Suprapubic skin (tissue), 4 donors: ENCODE results near the gene SYT8. TPM values are rescaled to one million over a fixed set of nuclear protein-coding genes. Genes with fewer than 3 reads are reported as not detected.

Source experiments
- DNase-seq, 2 donors: peaks; one replicate each; pipeline ENCODE4 v3.0.0-alpha.2; 2019; ENCODE audit warnings: low spot score in 2 of 2
- H3K27ac ChIP-seq: fragments of 200-600 bp; sonication (generic); one replicate; pipeline ENCODE4 v1.5.1; 2019
- H3K27me3 ChIP-seq: fragments of 200-600 bp; sonication (generic); one replicate; pipeline ENCODE4 v1.5.1; 2019
- H3K36me3 ChIP-seq: fragments of 200-600 bp; sonication (generic); one replicate; pipeline ENCODE4 v1.5.1; 2019
- H3K4me1 ChIP-seq: fragments of 200-600 bp; sonication (generic); one replicate; pipeline ENCODE4 v1.5.1; 2019
- H3K4me3 ChIP-seq: fragments of 200-600 bp; sonication (generic); one replicate; pipeline ENCODE4 v1.5.1; 2019; ENCODE audit warnings: mild to moderate bottlenecking
- H3K9me3 ChIP-seq: fragments of 200-600 bp; sonication (generic); one replicate; pipeline ENCODE4 v1.5.1; 2019
- CTCF ChIP-seq, 2 donors: fragments of 200-600 bp in 1 of 2; fragments of 450-650 bp in 1 of 2; sonication (generic) in 1 of 2; IDR thresholded peaks; one replicate each; pipeline ENCODE4 v1.5.1; 2016 to 2019; ENCODE audit warnings: antibody characterized with exemption in 2 of 2, mild to moderate bottlenecking in 1 of 2, moderate library complexity in 1 of 2
- EP300 ChIP-seq: sonication (generic); formaldehyde crosslinking; IDR thresholded peaks from one replicate; pipeline ENCODE4 v1.6.1; 2017; ENCODE audit warnings: antibody characterized with exemption
- POLR2A ChIP-seq, 2 donors: fragments of 450-650 bp; IDR thresholded peaks; one replicate each; pipeline ENCODE4 v1.6.1; 2017; ENCODE audit warnings: antibody characterized with exemption in 2 of 2, mild to moderate bottlenecking in 2 of 2, moderate library complexity in 2 of 2
- POLR2AphosphoS5 ChIP-seq, 3 donors: sonication (generic); formaldehyde crosslinking; IDR thresholded peaks; one replicate each; pipeline ENCODE4 v1.6.1; 2017; ENCODE audit warnings: antibody characterized with exemption in 3 of 3
- WGBS: methylation state at CpG from one replicate; pipeline ENCODE4 v1.1.5; 2018; 5-methylcytosine and 5-hydroxymethylcytosine counted together
- total RNA-seq, 4 donors: library from RNA; depleted of rRNA; stranded (reverse); fragments of >200 nt; gene quantifications; one replicate each; pipeline ENCODE4 v1.1.0, GENCODE V29; 2016

Gene SYT8
- total RNA-seq, 4 donors from 2014 or later: 141 to 280 (median 193) TPM

GRCh38 chr11:1876361-1877063 is 41.7 kb downstream of the SYT8 start:
- Histone ChIP-seq H3K9me3 (no peaks in the 10 kb centered on the region), H3K27ac (peak overlapping the region; percentile 90), H3K27me3 (no peaks in the 10 kb centered on the region), H3K36me3 (no peaks in the 10 kb centered on the region), H3K4me1 (peaks cover 96% of the 10 kb centered on the region), H3K4me3 (peak overlapping the region; percentile 9)
- WGBS: 6% methylated on average over 20 of the region's 26 CpGs
- TF ChIP-seq EP300: no peak
- TF ChIP-seq CTCF (IDR thresholded peaks at IDR 0.05): peak; percentile 12 to 44
- no peak for TF ChIP-seq POLR2AphosphoS5 (IDR thresholded peaks at IDR 0.05)
- no peak for TF ChIP-seq POLR2A (IDR thresholded peaks at IDR 0.05)
- DNase-seq: peak; percentile 81 to 86

GRCh38 chr11:1877211-1878136 is 42.7 kb downstream of the SYT8 start:
- DNase-seq: peak; percentile 85 to 86
- WGBS: 17% methylated on average over 14 of the region's 33 CpGs
- no peaks in the 10 kb centered on the region for H3K36me3 ChIP-seq
- TF ChIP-seq POLR2AphosphoS5 (IDR thresholded peaks at IDR 0.05) (peak in 1 of 3 donors; percentile 44), CTCF (IDR thresholded peaks at IDR 0.05) (no peak), POLR2A (IDR thresholded peaks at IDR 0.05) (no peak)
- H3K27ac ChIP-seq: peak overlapping the region; percentile 90
- H3K9me3 ChIP-seq: no peaks in the 10 kb centered on the region
- H3K4me1 ChIP-seq: peaks cover 96% of the 10 kb centered on the region
- no peaks in the 10 kb centered on the region for H3K27me3 ChIP-seq
- no peak overlapping the region for H3K4me3 ChIP-seq

- peak overlapping the region; percentile 90 for H3K27ac ChIP-seq
- peaks cover 88% of the 10 kb centered on the region for H3K4me1 ChIP-seq
- no peaks in the 10 kb centered on the region for H3K27me3 ChIP-seq
- no peak overlapping the region for H3K4me3 ChIP-seq
- peak; percentile 69 to 76 for DNase-seq
- TF ChIP-seq CTCF (IDR thresholded peaks at IDR 0.05) (no peak), POLR2A (IDR thresholded peaks at IDR 0.05) (no peak), EP300 (no peak), POLR2AphosphoS5 (IDR thresholded peaks at IDR 0.05) (no peak)
- no peaks in the 10 kb centered on the region for H3K9me3 ChIP-seq
- WGBS: 79% methylated on average over 15 of the region's 30 CpGs
- peaks cover 4% of the 10 kb centered on the region for H3K36me3 ChIP-seq
Measured at GRCh38 chr11:1878137-1879031, 43.6 kb downstream of the SYT8 start.

GRCh38 chr11:1879342-1879940 is 44.7 kb downstream of the SYT8 start:
- Histone ChIP-seq H3K27me3 (no peaks in the 10 kb centered on the region), H3K27ac (peak overlapping the region; percentile 90), H3K4me3 (no peak overlapping the region), H3K9me3 (no peaks in the 10 kb centered on the region), H3K4me1 (peaks cover 80% of the 10 kb centered on the region), H3K36me3 (peaks cover 15% of the 10 kb centered on the region)
- TF ChIP-seq POLR2A (IDR thresholded peaks at IDR 0.05) (no peak), EP300 (no peak), POLR2AphosphoS5 (IDR thresholded peaks at IDR 0.05) (no peak), CTCF (IDR thresholded peaks at IDR 0.05) (no peak)
- WGBS: 84% methylated on average over 10 of the region's 13 CpGs
- DNase-seq: peak; percentile 54 to 60
